ENCODE results near the gene IL2RA. TPM values are rescaled to one million over a fixed set of nuclear protein-coding genes. Genes with fewer than 3 reads are reported as not detected.

Gene IL2RA
- total RNA-seq, 1 experiment from 2014 or later, result not detected

GRCh38 chr10:6061056-6061455 lies 1.1 kb downstream of the IL2RA start:
- Mint-ChIP-seq H3K36me3 (ENCODE audit: insufficient read depth, unreplicated experiment) (no peaks in the 10 kb centered on the region), H3K4me1 (ENCODE audit: low read depth, unreplicated experiment) (no peaks in the 10 kb centered on the region), H3K9me3 (ENCODE audit: low read depth, unreplicated experiment) (no peaks in the 10 kb centered on the region), H3K27ac (ENCODE audit: unreplicated experiment) (no peak overlapping the region), H3K4me3 (ENCODE audit: low read depth, unreplicated experiment) (no peak overlapping the region), H3K27me3 (ENCODE audit: unreplicated experiment) (peaks cover 47% of the 10 kb centered on the region)
- TF ChIP-seq, protein P1, sequence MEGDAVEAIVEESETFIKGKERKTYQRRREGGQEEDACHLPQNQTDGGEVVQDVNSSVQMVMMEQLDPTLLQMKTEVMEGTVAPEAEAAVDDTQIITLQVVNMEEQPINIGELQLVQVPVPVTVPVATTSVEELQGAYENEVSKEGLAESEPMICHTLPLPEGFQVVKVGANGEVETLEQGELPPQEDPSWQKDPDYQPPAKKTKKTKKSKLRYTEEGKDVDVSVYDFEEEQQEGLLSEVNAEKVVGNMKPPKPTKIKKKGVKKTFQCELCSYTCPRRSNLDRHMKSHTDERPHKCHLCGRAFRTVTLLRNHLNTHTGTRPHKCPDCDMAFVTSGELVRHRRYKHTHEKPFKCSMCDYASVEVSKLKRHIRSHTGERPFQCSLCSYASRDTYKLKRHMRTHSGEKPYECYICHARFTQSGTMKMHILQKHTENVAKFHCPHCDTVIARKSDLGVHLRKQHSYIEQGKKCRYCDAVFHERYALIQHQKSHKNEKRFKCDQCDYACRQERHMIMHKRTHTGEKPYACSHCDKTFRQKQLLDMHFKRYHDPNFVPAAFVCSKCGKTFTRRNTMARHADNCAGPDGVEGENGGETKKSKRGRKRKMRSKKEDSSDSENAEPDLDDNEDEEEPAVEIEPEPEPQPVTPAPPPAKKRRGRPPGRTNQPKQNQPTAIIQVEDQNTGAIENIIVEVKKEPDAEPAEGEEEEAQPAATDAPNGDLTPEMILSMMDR (IDR thresholded peaks at IDR 0.05; ENCODE audit: unreplicated experiment), result no peak
- CTCF ChIA-PET, result no interaction called here
- DNase-seq, result no peak
- no TSS peak for BruUV-seq (replicated peaks)
- intact Hi-C loops (cut with micrococcal nuclease; ENCODE audit: unreplicated experiment), result no loop called here

- Mint-ChIP-seq H3K27me3 (ENCODE audit: unreplicated experiment) (peaks cover 41% of the 10 kb centered on the region), H3K36me3 (ENCODE audit: insufficient read depth, unreplicated experiment) (no peaks in the 10 kb centered on the region), H3K4me3 (ENCODE audit: low read depth, unreplicated experiment) (no peak overlapping the region), H3K9me3 (ENCODE audit: low read depth, unreplicated experiment) (no peaks in the 10 kb centered on the region), H3K4me1 (ENCODE audit: low read depth, unreplicated experiment) (peaks cover 5% of the 10 kb centered on the region), H3K27ac (ENCODE audit: unreplicated experiment) (no peak overlapping the region)
- intact Hi-C loops (cut with micrococcal nuclease; ENCODE audit: unreplicated experiment), result no loop called here
- DNase-seq, result no peak
- CTCF ChIA-PET, result no interaction called here
- BruUV-seq (replicated peaks), result no TSS peak
- TF ChIP-seq, protein P1 (IDR thresholded peaks at IDR 0.05; ENCODE audit: unreplicated experiment), result no peak
Observed at GRCh38 chr10:6059506-6059905, 2.7 kb downstream of the IL2RA start.

- DNase-seq, result no peak
- no peak overlapping the region for H3K4me3 Mint-ChIP-seq (ENCODE audit: low read depth, unreplicated experiment)
- CTCF ChIA-PET, result no interaction called here
- peaks cover 41% of the 10 kb centered on the region for H3K27me3 Mint-ChIP-seq (ENCODE audit: unreplicated experiment)
- peaks cover under 1% of the 10 kb centered on the region for H3K36me3 Mint-ChIP-seq (ENCODE audit: insufficient read depth, unreplicated experiment)
- H3K9me3 Mint-ChIP-seq (ENCODE audit: low read depth, unreplicated experiment), result no peaks in the 10 kb centered on the region
- BruUV-seq (replicated peaks), result no TSS peak
- intact Hi-C loops (cut with micrococcal nuclease; ENCODE audit: unreplicated experiment), result no loop called here
- peaks cover 12% of the 10 kb centered on the region for H3K4me1 Mint-ChIP-seq (ENCODE audit: low read depth, unreplicated experiment)
- TF ChIP-seq, protein P1 (IDR thresholded peaks at IDR 0.05; ENCODE audit: unreplicated experiment), result no peak
- no peak overlapping the region for H3K27ac Mint-ChIP-seq (ENCODE audit: unreplicated experiment)
Observed at GRCh38 chr10:6058682-6059475, 3.3 kb downstream of the IL2RA start.

- no peak overlapping the region for H3K27ac Mint-ChIP-seq (ENCODE audit: unreplicated experiment)
- peaks cover 10% of the 10 kb centered on the region for H3K36me3 Mint-ChIP-seq (ENCODE audit: insufficient read depth, unreplicated experiment)
- DNase-seq, result no peak
- CTCF ChIA-PET, result no interaction called here
- peaks cover 30% of the 10 kb centered on the region for H3K4me1 Mint-ChIP-seq (ENCODE audit: low read depth, unreplicated experiment)
- intact Hi-C loops (cut with micrococcal nuclease; ENCODE audit: unreplicated experiment), result no loop called here
- BruUV-seq (replicated peaks), result no TSS peak
- no peaks in the 10 kb centered on the region for H3K9me3 Mint-ChIP-seq (ENCODE audit: low read depth, unreplicated experiment)
- no peak overlapping the region for H3K4me3 Mint-ChIP-seq (ENCODE audit: low read depth, unreplicated experiment)
- peaks cover 41% of the 10 kb centered on the region for H3K27me3 Mint-ChIP-seq (ENCODE audit: unreplicated experiment)
- TF ChIP-seq, protein P1 (IDR thresholded peaks at IDR 0.05; ENCODE audit: unreplicated experiment), result no peak
Observed at GRCh38 chr10:6056411-6057135, 5.6 kb downstream of the IL2RA start.
